GM13976 (cell line): ENCODE measurements around the gene PLEK.

Experiments
- DNase-seq: peaks from one replicate; pipeline ENCODE4 v3.0.0; 2012; ENCODE audit warnings: low spot score
- CTCF ChIP-seq: IDR thresholded peaks from 2 replicates; pipeline ENCODE4 v1.5.1; 2012; ENCODE audit warnings: borderline replicate concordance, mild to moderate bottlenecking; ENCODE audit not compliant: insufficient read depth; ENCODE audit errors: extremely low read depth, missing control alignments, control extremely low read depth
- in situ Hi-C: fragments of 300-500 bp; cut with MboI; formaldehyde crosslinking; loops from one replicate; pipeline ENCODE4 v1.12.0; 2022; ENCODE audit warnings: low sequenced_read_pairs, mixed read lengths, inconsistent platforms; ENCODE audit not compliant: unreplicated experiment

Gene PLEK

GRCh38 chr2:68325056-68325455, 40.0 kb upstream of the PLEK start:
- DNase-seq: no peak
- no peak for TF ChIP-seq CTCF
- in situ Hi-C loops: no loop called here

GRCh38 chr2:68328901-68329300, 36.2 kb upstream of the PLEK start:
- in situ Hi-C loops: no loop called here
- TF ChIP-seq CTCF: no peak
- DNase-seq: no peak

GRCh38 chr2:68330691-68331090, 34.4 kb upstream of the PLEK start:
- no peak for TF ChIP-seq CTCF
- DNase-seq: no peak
- in situ Hi-C loops: no loop called here

- TF ChIP-seq CTCF: no peak
- DNase-seq: no peak
- in situ Hi-C loops: no loop called here
These were observed 32.1 kb upstream of the PLEK start for GRCh38 chr2:68333009-68333408.

GRCh38 chr2:68333931-68334330, 31.2 kb upstream of the PLEK start:
- in situ Hi-C loops: no loop called here
- TF ChIP-seq CTCF: no peak
- no peak for DNase-seq

- no peak for TF ChIP-seq CTCF
- DNase-seq: no peak
- in situ Hi-C loops: no loop called here
These were observed 28.9 kb upstream of the PLEK start for GRCh38 chr2:68336192-68336591.
